ENCODE measurements around the gene LONRF2. TPM values are rescaled to one million over a fixed set of nuclear protein-coding genes. Genes with fewer than 3 reads are reported as not detected.

The LONRF2 gene
- total RNA-seq, 1 experiment from 2014 or later, result 2.7 TPM

- Mint-ChIP-seq H3K36me3 (ENCODE audit: insufficient read depth in 1 of 3, low read depth in 3 of 3) (no peaks in the 10 kb centered on the region), H3K27me3 (ENCODE audit: low read depth) (peaks cover 8% of the 10 kb centered on the region), H3K4me1 (peaks cover 2 to 12% of the 10 kb centered on the region in 2 experiments), H3K4me3 (no peak overlapping the region), H3K27ac (no peak overlapping the region), H3K9me3 (no peaks in the 10 kb centered on the region)
- Histone ChIP-seq H2BK15ac (ENCODE audit: low read depth, low read length) (no peak overlapping the region), H3K56ac (ENCODE audit: insufficient read length, low read depth, low read length) (no peak overlapping the region), H3K18ac (ENCODE audit: insufficient read length, low read depth, low read length) (no peak overlapping the region), H4K91ac (ENCODE audit: insufficient read length, low read depth, low read length) (no peak overlapping the region), H3K27me3 (ENCODE audit: insufficient read depth, low read length) (no peaks in the 10 kb centered on the region), H2AFZ (ENCODE audit: low read length) (no peak overlapping the region), H2BK12ac (ENCODE audit: insufficient read length, low read depth, low read length) (no peak overlapping the region), H3K27ac (ENCODE audit: insufficient read length, low read depth, low read length) (no peak overlapping the region), H3K9me3 (ENCODE audit: control insufficient read depth, low read depth, low read length) (no peaks in the 10 kb centered on the region), H3K14ac (ENCODE audit: insufficient read depth, low read length) (no peak overlapping the region), H4K5ac (ENCODE audit: insufficient read length, low read depth, low read length) (no peak overlapping the region), H3K23me2 (ENCODE audit: insufficient read length, low read depth, low read length, poor library complexity, severe bottlenecking) (no peaks in the 10 kb centered on the region), H3T11ph (ENCODE audit: low read length) (no peak overlapping the region), H2BK120ac (ENCODE audit: low read depth, low read length, poor library complexity, severe bottlenecking) (no peak overlapping the region), H3K4me1 (ENCODE audit: insufficient read depth, low read length) (no peaks in the 10 kb centered on the region; the same call in 1 of the 2 replicates), H3K23ac (ENCODE audit: insufficient read length, low read depth, low read length) (no peak overlapping the region), H3K4me2 (ENCODE audit: insufficient read depth, insufficient read length, low read length) (no peak overlapping the region), H4K20me1 (ENCODE audit: control insufficient read depth, insufficient read depth, insufficient read length) (no peaks in the 10 kb centered on the region), H3K79me1 (ENCODE audit: insufficient read depth, low read depth, low read length, poor library complexity, severe bottlenecking) (no peaks in the 10 kb centered on the region), H2BK5ac (ENCODE audit: insufficient read length, low read length) (no peak overlapping the region), H3K9ac (ENCODE audit: extremely low read depth, insufficient read length, low read length) (no peak overlapping the region), H3K4ac (ENCODE audit: low read depth, low read length) (no peak overlapping the region), H4K8ac (replicated peaks; ENCODE audit: insufficient read length, low read depth, low read length) (no peak overlapping the region), H3K79me2 (ENCODE audit: insufficient read depth, low read length) (no peaks in the 10 kb centered on the region), H2BK20ac (ENCODE audit: low read depth, low read length, poor library complexity, severe bottlenecking) (no peak overlapping the region), H2AK5ac (ENCODE audit: insufficient read length, low read length) (no peak overlapping the region)
- no CpG with 5 or more reads among the region's 9 CpGs for whole genome bisulfite sequencing (ENCODE audit: extremely low coverage, insufficient read length, low lambda C conversion rate)
- DNase-seq, result no peak
- TF ChIP-seq CTCF (conservative IDR thresholded peaks at IDR 0.05), result no peak
Observed at GRCh38 chr2:100250645-100251044, 71.7 kb downstream of the LONRF2 start.

All from H9 (cell line).